PC-3 (cell line): Measurements from ENCODE around the gene TMEM132D.

Source experiments
- CTCF ChIP-seq: fragments of 300-600 bp; sonication (generic); conservative IDR thresholded peaks from 2 replicates; pipeline ENCODE4 v1.5.1; 2017; ENCODE audit warnings: antibody characterized with exemption, low read depth, mild to moderate bottlenecking, low read length
- EZH2 ChIP-seq: fragments of 300-600 bp; sonication (generic); IDR thresholded peaks from one replicate; pipeline ENCODE4 v1.6.1; 2017; ENCODE audit warnings: antibody characterized with exemption, mild to moderate bottlenecking, low read length; ENCODE audit not compliant: unreplicated experiment
- EZH2phosphoT487 ChIP-seq: fragments of 300-600 bp; sonication (generic); IDR thresholded peaks from 2 replicates; pipeline ENCODE4 v1.6.1; 2018; ENCODE audit warnings: mild to moderate bottlenecking, antibody characterized with exemption, low read length, borderline replicate concordance

- TF ChIP-seq CTCF (no peak), EZH2 (no peak), EZH2phosphoT487 (no peak)
These were observed 123.8 kb downstream of the TMEM132D start for GRCh38 chr12:129779989-129780388.
